Suppressor macrophage treated with lipopolysaccharide for 1 hour (primary cell): ENCODE data around the gene SF3B2.
"Not testable (repeated sequence)": the region's sequence is repeated elsewhere in the genome, so short reads cannot be mapped to it uniquely, and the experiment has no call there.

Experiments
- DNase-seq, 3 donors: peaks; one replicate each; pipeline ENCODE4 v3.0.0-alpha.2; 2020 to 2022

SF3B2 gene

GRCh38 chr11:66076561-66076960 lies 24.4 kb downstream of the SF3B2 start:
- no peak for DNase-seq

GRCh38 chr11:66077927-66078326 lies 25.8 kb downstream of the SF3B2 start:
- DNase-seq: no peak

GRCh38 chr11:66078949-66079348 lies 26.8 kb downstream of the SF3B2 start:
- DNase-seq: not testable (repeated sequence)

DNA sequence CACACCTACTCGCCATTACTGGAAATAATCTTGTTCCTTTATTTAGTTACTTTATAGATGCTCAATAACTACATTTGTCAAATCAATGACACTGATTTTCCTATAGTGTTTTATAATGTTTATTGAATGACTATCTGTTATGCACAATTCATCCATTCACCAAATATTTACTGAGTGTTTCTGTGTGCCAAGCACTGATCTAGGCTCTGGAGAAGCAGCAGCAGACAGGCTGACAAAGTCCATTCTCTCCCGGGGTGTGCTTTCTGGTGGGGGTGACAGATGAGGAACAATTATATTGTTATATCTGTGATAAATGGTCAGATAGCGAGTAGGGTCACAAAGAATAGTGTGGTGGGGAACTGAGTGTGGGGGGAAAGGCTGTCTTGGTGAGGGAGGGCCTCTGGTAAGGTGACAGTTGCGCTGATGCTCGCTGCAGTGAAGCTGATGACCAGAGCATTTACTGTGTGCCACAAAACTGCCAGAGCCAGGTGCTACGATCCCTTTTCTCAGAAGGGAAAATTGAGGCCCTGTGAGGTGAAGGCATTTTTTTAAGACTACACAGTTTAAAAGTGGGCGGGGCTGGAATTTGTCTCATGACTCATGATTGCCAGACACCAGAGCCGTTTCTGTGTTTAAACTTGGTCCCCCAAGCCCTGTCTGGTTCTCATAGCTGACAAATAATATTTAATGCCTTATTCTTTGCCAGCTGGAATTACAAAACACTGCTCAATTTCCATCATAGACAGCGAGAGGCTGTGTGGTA lies 28.1 kb downstream of the SF3B2 start:
- DNase-seq: peak; percentile 53 to 62 (median 56)

DNA sequence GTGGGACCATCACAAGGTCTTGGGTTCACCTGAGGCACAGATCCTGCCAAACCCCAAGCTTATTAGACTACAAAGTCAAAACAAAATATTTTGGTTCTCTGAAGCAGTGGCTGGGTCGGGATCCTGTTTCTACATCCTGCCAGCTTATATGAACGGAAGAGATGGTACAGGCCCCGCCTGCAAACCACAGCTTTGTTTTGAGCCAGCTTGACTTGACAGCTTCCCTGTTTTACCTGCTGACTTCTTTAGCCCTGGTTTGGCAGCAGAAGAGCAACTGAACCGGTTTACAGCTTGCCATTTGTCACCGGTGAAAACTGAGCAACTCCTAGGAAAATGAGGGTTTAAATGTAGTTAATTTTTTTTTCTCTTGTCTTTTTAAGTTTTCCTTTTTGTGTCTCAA lies 29.3 kb downstream of the SF3B2 start:
- DNase-seq: peak; percentile 62 to 70 (median 66)

DNA sequence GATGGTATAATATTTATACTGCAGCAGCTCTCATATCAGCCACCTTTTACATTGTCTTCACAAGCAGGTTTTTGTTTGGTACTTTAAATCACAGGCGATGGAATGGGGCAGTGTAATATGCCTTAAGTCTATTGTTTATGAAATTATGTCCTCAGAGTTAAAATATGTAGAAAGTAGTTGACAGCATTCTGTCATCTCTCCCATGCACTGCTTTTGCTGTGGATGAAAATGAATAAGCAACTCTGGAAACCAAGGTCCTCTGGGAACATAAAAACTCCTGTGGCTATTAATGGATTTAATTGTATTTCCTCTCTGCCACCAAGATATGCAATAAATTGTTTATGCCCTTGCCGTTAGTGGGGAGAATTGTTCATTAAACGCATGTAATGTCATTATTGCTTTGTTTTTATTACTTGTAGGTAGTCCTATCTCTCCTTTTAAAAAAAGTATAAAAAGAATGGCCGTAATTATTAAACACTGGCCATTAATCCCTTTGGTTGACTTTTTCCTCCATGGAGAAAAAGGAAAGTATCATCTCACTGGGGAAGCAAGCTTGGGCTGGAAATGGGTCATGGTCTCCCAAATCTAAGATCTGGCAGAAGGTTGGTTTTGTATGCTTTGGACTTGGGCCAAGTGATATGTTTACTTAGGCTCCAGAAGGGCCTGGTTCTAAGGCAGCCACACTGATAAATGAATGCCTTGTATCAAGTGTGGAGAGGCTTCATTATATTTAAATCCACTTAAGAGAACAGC lies 31.0 kb downstream of the SF3B2 start:
- no peak for DNase-seq

DNA sequence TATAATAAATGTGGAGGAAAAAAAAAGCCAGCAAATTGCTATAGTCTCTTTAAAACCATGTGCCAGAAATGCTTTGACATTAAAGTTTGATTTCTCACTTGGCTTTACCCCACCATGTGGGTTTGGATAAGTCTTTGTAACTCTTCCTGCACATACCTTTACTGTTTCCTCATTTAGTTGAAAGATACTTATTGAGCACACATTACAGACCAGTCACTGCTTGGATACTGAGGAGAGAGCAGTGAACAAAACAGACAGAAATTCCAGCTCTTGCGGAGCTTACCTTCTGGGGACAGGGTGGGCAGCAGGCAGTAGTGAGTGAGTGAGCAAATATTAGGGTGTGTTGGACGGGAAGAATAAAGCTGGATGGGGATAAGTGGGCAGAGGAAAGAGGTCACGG lies 31.6 kb downstream of the SF3B2 start:
- no peak for DNase-seq

DNA sequence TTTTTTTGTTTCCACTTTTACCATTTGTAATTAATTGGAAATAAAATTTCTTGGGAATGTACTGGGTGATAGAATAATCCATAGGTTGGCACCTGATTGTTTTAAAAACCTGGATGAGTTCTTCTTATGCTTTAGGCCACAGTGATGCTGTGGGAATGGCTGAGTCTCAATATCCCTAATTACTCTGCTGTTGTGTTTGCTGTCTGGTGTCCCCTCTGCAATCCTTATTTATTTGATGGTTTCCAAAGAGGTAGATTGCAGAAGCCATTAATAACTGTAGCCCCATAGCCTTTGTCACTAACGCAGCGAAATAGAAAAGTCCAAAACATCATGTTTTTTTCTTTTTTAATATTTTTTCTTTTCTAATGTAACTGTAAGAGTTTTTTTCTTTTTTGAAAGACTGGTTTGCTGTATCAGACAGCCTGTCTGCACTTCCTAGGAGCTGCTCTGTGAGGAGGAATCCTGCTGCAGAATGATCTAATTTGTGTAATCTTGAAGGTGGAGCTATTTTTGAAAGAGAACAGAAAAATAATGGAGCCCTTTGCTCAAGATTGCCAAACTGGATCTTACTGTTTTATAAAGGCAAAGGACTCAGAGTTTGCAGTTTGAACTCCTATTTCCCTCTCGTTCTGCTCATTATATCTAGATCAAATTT lies 32.8 kb downstream of the SF3B2 start:
- DNase-seq: no peak

DNA sequence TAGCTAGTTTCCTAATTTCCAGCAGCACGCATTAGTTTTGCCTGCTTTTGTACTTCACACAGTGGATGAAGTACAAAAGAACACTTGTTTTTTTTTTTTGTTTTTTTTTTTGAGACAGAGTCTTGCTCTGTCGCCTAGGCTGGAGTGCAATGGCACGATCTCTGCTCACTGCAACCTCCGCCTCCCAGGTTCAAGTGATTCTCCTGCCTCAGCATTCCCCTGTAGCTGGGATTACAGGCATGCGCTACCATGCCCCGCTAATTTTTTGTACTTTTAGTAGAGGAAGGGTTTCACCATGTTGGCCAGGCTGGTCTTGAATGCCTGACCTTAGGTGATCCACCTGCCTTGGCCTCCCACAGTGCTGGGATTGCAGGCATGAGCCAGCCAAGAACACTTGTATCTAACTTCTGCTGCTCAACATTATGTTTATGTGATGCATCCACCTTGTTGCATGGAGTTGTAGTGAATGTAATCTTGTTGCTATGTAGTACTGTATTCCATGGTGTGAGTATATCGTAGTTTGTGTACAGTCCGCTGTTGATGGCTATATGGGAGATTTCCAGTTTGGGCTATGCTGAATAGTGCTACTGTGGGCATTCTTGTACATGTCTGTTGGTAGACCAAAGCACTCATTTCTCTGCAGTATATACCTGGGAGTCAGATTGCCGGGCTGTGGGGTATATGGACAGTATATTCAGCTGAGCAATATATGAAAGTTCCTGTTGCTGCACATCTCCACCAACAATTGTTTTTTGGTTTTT lies 35.2 kb downstream of the SF3B2 start:
- DNase-seq: no peak

GRCh38 chr11:66089067-66089466 lies 36.9 kb downstream of the SF3B2 start:
- no peak for DNase-seq

GRCh38 chr11:66090288-66090687 lies 38.1 kb downstream of the SF3B2 start:
- DNase-seq: no peak

DNA sequence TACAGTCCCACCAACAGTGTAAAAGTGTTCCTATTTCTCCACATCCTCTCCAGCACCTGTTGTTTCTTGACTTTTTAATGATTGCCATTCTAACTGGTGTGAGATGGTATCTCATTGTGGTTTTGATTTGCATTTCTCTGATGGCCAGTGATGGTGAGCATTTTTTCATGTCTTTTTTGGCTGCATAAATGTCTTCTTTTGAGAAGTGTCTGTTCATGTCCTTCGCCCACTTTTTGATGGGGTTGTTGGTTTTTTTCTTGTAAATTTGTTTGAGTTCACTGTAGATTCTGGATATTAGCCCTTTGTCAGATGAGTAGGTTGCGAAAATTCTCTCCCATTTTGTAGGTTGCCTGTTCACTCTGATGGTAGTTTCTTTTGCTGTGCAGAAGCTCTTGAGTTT lies 40.0 kb downstream of the SF3B2 start:
- not testable (repeated sequence) for DNase-seq

DNA sequence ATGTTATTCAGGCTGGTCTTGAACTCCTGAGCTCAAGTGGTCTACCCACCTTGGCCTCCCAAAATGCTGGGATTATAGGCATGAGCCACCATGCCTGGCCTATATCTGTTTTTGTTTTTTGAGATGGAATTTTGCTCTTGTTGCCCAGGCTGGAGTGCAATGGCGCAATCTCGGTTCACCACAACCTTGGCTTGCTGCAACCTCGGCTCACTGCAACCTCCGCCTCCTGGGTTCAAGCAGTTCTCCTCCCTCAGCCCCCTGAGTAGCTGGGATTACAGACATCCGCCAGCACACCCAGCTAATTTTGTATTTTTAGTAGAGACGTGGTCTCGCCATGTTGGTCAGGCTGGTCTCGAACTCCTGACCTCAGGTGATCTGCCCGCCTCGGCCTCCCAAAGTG lies 47.6 kb downstream of the SF3B2 start:
- DNase-seq: not testable (repeated sequence)

DNA sequence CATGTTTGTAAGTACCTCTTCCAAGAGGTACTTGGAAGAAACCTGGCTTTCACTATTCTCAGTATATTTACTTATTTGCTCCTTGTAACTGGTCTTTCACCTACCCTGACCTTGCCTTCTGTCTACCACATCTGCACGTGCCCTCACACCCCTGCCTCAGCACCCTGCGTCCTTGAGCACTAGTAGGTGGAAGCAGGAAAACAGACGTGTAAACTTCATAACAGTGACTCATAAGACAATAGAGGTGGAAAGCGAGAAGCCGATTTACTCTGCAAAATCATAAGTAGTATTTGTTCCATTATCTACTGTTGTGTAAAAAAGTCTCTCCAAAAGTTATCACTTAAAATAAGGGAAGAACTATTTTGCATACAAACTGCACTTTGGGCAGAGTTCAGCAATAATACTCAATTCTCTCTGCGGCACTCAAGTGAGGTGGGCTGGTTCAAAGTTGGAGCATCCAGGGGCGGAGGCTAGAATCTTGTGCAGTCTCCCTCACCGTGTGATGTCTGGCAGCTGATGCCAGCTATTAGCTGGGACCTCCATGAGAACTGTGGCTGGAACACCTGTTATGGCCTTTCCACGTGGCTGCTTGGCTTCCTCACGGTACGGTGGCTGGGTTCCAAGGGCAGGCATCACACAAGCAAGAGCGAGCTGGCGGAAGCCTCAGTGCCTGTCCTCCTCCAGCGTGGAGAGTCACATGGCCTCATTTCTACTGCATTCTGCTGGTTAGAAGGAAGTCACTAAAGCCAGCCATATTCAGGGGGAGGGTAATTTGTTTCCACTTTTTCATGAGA lies 48.3 kb downstream of the SF3B2 start:
- peak; percentile 70 to 74 (median 74) for DNase-seq

- DNase-seq: no peak
Observed at GRCh38 chr11:66101066-66101464, 48.9 kb downstream of the SF3B2 start.

DNA sequence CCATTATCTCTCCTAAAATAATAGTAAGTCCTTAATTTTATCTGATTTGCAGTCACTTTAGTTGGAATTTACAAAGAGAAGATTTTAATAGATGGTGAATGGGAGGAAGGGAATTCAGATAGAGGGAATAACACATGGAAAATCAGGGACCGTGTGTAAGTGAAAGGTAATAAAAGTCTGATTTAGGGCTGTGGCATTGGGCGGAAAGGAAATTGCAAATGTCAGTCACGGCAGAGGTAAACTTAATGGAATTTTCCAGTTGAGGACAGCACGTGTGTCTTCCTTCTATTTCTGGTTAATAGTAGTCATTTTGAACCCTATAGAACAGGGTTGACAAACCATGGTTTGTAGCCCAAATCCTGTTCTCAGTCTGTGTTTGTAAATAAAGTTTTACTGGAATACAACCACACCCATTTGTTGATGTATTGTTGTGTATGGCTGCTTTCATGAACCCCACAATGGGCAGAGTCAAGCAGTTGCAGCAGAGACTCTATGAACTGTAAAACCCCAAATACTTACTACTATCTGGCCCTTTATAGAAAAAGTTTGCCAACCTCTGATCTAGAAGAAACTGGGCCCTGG lies 52.0 kb downstream of the SF3B2 start:
- no peak for DNase-seq

GRCh38 chr11:66106786-66107599 lies 54.8 kb downstream of the SF3B2 start:
- DNase-seq: peak; percentile 51 to 63 (median 53)

DNA sequence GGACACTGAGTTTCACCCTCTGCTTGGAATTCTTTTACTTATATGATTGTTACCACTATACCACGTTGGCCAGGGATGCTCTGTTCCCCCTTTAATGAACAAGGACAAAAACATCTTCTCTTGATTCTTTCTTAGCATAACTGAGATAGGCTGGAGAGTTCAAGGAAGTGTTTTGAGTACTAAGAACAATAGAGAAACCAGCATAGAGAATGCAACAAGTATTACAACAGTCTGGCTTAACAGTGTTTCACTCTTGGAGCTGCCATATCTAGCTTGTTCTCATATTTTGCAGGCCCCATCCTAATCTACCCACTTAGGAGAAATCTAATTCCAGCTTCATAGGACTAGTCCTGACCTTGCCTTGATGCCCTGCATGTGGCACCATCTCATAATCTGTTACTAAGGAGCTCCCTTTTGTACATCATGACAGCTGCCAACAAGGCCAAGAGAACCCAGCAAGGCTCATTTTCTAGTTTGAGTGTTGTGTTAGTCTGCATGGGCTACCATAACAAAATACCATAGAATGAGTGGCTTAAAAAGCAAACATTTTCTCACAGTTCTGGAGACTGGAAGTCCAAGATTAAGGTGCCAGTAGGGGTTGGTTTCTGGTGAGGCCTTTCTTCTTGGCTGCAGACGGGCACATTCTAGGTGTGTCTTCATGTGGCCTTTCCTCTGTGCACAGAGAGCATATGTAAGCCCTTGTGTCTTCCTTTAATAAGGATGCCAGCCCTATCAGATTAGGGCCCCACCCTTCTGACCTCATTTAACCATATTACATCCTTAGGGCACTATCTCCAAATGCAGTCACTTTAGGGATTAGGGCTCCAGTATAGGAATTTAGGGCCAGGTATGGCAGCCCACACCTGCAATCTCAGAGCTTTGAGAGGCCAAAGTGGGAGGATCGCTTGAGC lies 55.7 kb downstream of the SF3B2 start:
- no peak for DNase-seq

- no peak for DNase-seq
Observed at GRCh38 chr11:66109294-66109693, 57.1 kb downstream of the SF3B2 start.

GRCh38 chr11:66111158-66111557 lies 59.0 kb downstream of the SF3B2 start:
- no peak for DNase-seq
